ENCODE measurements around the gene ODF2.
"Not testable (repeated sequence)": the region's sequence is repeated elsewhere in the genome, so short reads cannot be mapped to it uniquely, and the experiment has no call there.

ODF2 gene

DNA sequence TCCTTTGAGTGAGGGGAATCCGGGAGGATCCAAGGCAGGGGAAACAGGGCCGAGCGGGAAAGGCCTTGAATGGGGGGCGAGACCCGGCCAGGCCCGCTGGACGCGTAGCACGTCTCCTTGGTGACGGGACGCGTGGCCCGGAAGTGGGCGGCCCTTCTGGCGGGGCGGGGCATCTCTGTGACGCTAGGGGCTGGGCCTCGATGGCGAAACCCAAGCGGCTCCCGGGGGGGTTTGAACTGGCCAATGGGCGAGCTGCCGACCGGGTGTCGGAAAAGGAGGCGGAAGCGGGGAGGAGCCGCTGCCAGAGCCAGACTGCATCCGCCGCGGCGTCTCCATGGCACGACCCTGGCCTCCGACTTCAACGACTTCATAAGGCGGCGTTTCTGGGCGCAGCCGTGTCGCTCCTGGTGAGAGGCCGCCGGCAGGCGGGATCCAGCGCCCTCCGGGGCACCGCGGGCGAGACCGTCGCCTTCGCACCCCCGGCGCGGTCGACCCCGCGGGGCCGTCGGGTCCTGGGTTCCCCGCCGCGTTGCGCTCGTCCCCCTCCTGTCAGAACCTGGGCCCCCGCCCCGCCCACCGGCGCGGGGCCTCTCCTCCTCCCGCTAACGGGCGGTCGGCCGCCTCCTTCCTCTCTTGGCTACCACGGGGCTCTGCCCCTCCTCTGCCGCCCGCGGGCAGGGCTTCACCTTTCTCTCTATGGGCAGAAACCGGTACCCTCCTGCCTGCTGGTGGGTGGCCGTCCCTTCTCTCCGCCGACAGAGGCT lies at the start of gene ODF2:
Gene ODF2, plus strand, starts transcription at position 158 of the 764 bp plus-strand sequence. Its CDS starts 86 bp downstream, at position 244.
- Histone ChIP-seq H3K4me1 (no peaks in the 10 kb centered on the region; the same call in 1 of the 2 replicates), H3K4me3 (peak within 1 kb of the TSS; percentile 86), H3K36me3 (replicated peaks) (peaks cover 18% of the 10 kb centered on the region), H3K27me3 (ENCODE audit: low read depth) (no peaks in the 10 kb centered on the region), H3K9me3 (no peaks in the 10 kb centered on the region)
- peak; percentile 94 to 99 for DNase-seq (ENCODE audit: low spot score in 2 of 2)
- in situ Hi-C loops (cut with MboI; ENCODE audit: low sequenced_read_pairs) = no loop called here

GRCh38 chr9:128406848-128407391 lies 48.9 kb upstream of the ODF2 start:
- no peak for DNase-seq (ENCODE audit: low spot score in 2 of 2)
- no peaks in the 10 kb centered on the region for H3K9me3 ChIP-seq
- no peak overlapping the region for H3K4me3 ChIP-seq
- no peaks in the 10 kb centered on the region for H3K36me3 ChIP-seq (replicated peaks)
- no peaks in the 10 kb centered on the region for H3K27me3 ChIP-seq (ENCODE audit: low read depth)
- peaks cover 26% of the 10 kb centered on the region for H3K4me1 ChIP-seq
- in situ Hi-C loops (cut with MboI; ENCODE audit: low sequenced_read_pairs) = no loop called here

- peak; percentile 76 to 87 for DNase-seq (ENCODE audit: low spot score in 2 of 2)
- Histone ChIP-seq H3K9me3 (no peaks in the 10 kb centered on the region), H3K36me3 (replicated peaks) (no peaks in the 10 kb centered on the region), H3K4me3 (no peak overlapping the region), H3K27me3 (ENCODE audit: low read depth) (no peaks in the 10 kb centered on the region), H3K4me1 (peaks cover 29% of the 10 kb centered on the region)
- in situ Hi-C loops (cut with MboI; ENCODE audit: low sequenced_read_pairs) = no loop called here
These were observed 46.8 kb upstream of the ODF2 start for GRCh38 chr9:128408963-128409431.

- no peaks in the 10 kb centered on the region for H3K27me3 ChIP-seq (ENCODE audit: low read depth)
- no peaks in the 10 kb centered on the region for H3K9me3 ChIP-seq
- no peak overlapping the region for H3K4me3 ChIP-seq
- DNase-seq (ENCODE audit: low spot score in 2 of 2) = no peak
- in situ Hi-C loops (cut with MboI; ENCODE audit: low sequenced_read_pairs) = no loop called here
- peaks cover 29% of the 10 kb centered on the region for H3K4me1 ChIP-seq
- H3K36me3 ChIP-seq (replicated peaks) = no peaks in the 10 kb centered on the region
These were observed 46.4 kb upstream of the ODF2 start for GRCh38 chr9:128409450-128409849.

GRCh38 chr9:128409978-128410377 lies 45.8 kb upstream of the ODF2 start:
- peaks cover 29% of the 10 kb centered on the region for H3K4me1 ChIP-seq
- H3K9me3 ChIP-seq = no peaks in the 10 kb centered on the region
- no peaks in the 10 kb centered on the region for H3K27me3 ChIP-seq (ENCODE audit: low read depth)
- H3K36me3 ChIP-seq (replicated peaks) = no peaks in the 10 kb centered on the region
- no peak overlapping the region for H3K4me3 ChIP-seq
- in situ Hi-C loops (cut with MboI; ENCODE audit: low sequenced_read_pairs) = loop anchor here (5.0 kb wide), 1 partner anchor 48 kb away; no protein-coding TSS in a partner anchor
- peak in 1 of 2 experiments; percentile 55 for DNase-seq (ENCODE audit: low spot score in 2 of 2)

- Histone ChIP-seq H3K4me1 (peaks cover 29% of the 10 kb centered on the region), H3K4me3 (no peak overlapping the region), H3K36me3 (replicated peaks) (no peaks in the 10 kb centered on the region), H3K9me3 (no peaks in the 10 kb centered on the region), H3K27me3 (ENCODE audit: low read depth) (no peaks in the 10 kb centered on the region)
- in situ Hi-C loops (cut with MboI; ENCODE audit: low sequenced_read_pairs) = loop anchor here (5.0 kb wide), 1 partner anchor 49 kb away; no protein-coding TSS in a partner anchor
- DNase-seq (ENCODE audit: low spot score in 2 of 2) = no peak
These were observed 44.3 kb upstream of the ODF2 start for GRCh38 chr9:128411364-128412119.

DNA sequence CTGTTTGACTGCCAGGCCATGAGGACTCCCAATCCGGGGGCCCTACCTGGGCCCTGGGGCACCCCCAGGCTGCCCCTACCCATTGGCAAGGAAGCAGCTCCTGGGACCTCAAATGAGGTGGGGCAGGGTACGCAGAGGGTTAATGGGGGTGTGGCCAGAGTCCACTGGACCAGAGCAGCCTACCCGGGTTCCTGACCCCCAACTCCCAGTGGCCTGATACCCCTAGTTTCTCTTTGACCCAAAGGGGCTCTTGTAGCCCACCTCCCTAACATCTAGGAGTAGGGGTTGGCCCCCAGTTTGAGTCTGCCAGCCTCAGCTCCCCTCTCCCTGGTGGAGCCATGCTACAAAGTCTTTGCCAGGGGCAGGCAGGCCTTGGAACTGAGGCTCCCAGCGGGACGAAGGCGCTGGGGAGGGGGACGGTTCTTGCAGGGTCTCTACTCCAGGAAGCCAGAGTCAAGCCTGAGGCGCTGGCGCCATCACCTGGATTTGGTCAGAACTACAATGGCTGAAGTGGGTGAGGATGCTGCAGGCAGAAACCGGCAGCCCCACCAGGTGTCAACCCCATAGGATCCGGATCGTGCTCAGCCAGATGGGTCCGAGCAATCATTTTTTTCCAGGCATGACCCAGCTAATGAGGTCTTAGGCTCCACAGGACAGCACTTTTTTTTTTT lies 43.6 kb upstream of the ODF2 start:
- Histone ChIP-seq H3K36me3 (replicated peaks) (no peaks in the 10 kb centered on the region), H3K27me3 (ENCODE audit: low read depth) (no peaks in the 10 kb centered on the region), H3K9me3 (no peaks in the 10 kb centered on the region), H3K4me1 (peaks cover 22% of the 10 kb centered on the region), H3K4me3 (no peak overlapping the region)
- DNase-seq (ENCODE audit: low spot score in 2 of 2) = peak; percentile 78 to 94
- in situ Hi-C loops (cut with MboI; ENCODE audit: low sequenced_read_pairs) = loop anchor here (5.0 kb wide), 1 partner anchor 50 kb away; no protein-coding TSS in a partner anchor

GRCh38 chr9:128413728-128414127 lies 42.1 kb upstream of the ODF2 start:
- H3K4me1 ChIP-seq = peaks cover 13% of the 10 kb centered on the region
- H3K27me3 ChIP-seq (ENCODE audit: low read depth); DNase-seq (ENCODE audit: low spot score in 2 of 2); H3K36me3 ChIP-seq (replicated peaks); H3K9me3 ChIP-seq; H3K4me3 ChIP-seq: not testable (repeated sequence)
- in situ Hi-C loops (cut with MboI; ENCODE audit: low sequenced_read_pairs) = loop anchor here (5.0 kb wide), 1 partner anchor 51 kb away; no protein-coding TSS in a partner anchor

DNA sequence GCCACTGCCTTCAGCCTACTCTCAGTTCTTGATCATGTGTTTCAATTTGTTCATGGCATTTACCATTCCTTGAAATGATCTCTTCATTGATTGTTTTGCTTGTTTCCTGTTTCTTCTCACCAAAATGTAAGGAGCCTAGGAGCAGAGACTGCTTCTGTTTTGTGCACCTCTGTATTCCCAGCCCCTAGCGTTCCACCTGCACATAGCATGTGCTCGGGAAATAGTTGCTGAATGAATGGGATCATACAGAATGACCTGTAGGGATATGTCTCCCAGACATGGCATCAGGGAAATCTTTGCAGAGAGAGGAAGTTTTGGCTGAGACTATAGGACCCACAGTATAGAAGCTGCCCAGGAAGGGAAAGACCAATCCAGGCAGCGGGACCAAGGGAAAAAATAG lies 41.3 kb upstream of the ODF2 start:
- in situ Hi-C loops (cut with MboI; ENCODE audit: low sequenced_read_pairs) = loop anchor here (5.0 kb wide), 1 partner anchor 52 kb away; no protein-coding TSS in a partner anchor
- DNase-seq (ENCODE audit: low spot score in 2 of 2) = no peak
- no peaks in the 10 kb centered on the region for H3K27me3 ChIP-seq (ENCODE audit: low read depth)

GRCh38 chr9:128415281-128415680 lies 40.5 kb upstream of the ODF2 start:
- in situ Hi-C loops (cut with MboI; ENCODE audit: low sequenced_read_pairs) = no loop called here
- no peaks in the 10 kb centered on the region for H3K9me3 ChIP-seq
- H3K4me1 ChIP-seq = peaks cover 16% of the 10 kb centered on the region
- H3K4me3 ChIP-seq = no peak overlapping the region
- no peaks in the 10 kb centered on the region for H3K36me3 ChIP-seq (replicated peaks)
- no peaks in the 10 kb centered on the region for H3K27me3 ChIP-seq (ENCODE audit: low read depth)
- no peak for DNase-seq (ENCODE audit: low spot score in 2 of 2)

More for the DNA sequence above, 41.3 kb upstream of the ODF2 start:
- H3K4me1 ChIP-seq = peaks cover 14% of the 10 kb centered on the region
- H3K36me3 ChIP-seq (replicated peaks) = no peaks in the 10 kb centered on the region
- H3K9me3 ChIP-seq = no peaks in the 10 kb centered on the region
- no peak overlapping the region for H3K4me3 ChIP-seq

DNA sequence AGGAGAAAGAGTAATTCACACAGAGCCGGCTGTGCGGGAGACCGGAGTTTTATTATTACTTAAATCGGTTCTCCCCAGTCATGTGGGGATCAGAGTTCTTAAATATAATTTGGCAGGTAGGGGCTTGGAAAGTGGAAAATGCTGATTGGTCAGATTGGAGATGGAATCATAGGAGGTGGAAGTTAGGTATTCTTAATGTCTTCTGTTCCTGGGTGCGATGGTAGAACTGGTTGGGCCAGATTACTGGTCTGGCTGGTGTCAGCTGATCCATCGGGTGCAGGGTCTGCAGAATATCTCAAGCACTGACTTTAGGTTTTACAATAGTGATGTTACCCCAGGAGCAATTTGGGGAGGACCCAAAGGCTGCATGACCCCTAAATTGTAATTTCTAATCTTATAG lies 39.8 kb upstream of the ODF2 start:
- in situ Hi-C loops (cut with MboI; ENCODE audit: low sequenced_read_pairs) = no loop called here
- DNase-seq (ENCODE audit: low spot score in 2 of 2) = no peak
- Histone ChIP-seq H3K4me1 (peaks cover 16% of the 10 kb centered on the region), H3K27me3 (ENCODE audit: low read depth) (no peaks in the 10 kb centered on the region), H3K9me3 (no peaks in the 10 kb centered on the region), H3K4me3 (no peak overlapping the region), H3K36me3 (replicated peaks) (no peaks in the 10 kb centered on the region)

- DNase-seq (ENCODE audit: low spot score in 2 of 2) = no peak
- Histone ChIP-seq H3K36me3 (replicated peaks) (no peaks in the 10 kb centered on the region), H3K4me3 (no peak overlapping the region), H3K9me3 (no peaks in the 10 kb centered on the region), H3K27me3 (ENCODE audit: low read depth) (no peaks in the 10 kb centered on the region), H3K4me1 (peaks cover 16% of the 10 kb centered on the region)
- in situ Hi-C loops (cut with MboI; ENCODE audit: low sequenced_read_pairs) = no loop called here
These were observed 39.3 kb upstream of the ODF2 start for GRCh38 chr9:128416432-128417019.
